HCT116 (cell line): Measurements from ENCODE around the gene EEF1A2. TPM values are rescaled to one million over a fixed set of nuclear protein-coding genes. Genes with fewer than 3 reads are reported as not detected.

ENCODE experiments used
- ATAC-seq: fragments of 200-7000 bp; cut with Tn5 transposase; 2 replicates; pipeline ENCODE4 v1.9.1; 2020; ENCODE audit warnings: mild to moderate bottlenecking, moderate library complexity
- BruUV-seq: library from RNA; stranded (reverse); fragments of 400-500 nt; replicated peaks from 2 replicates; lab custom pipeline; 2021; lab: Mats Ljungman, UMichigan
- CTCF ChIA-PET: fragments of 300-600 bp; sonication (Branson Sonifier 250); formaldehyde crosslinking; loops from one replicate; lab custom pipeline; 2021; ENCODE audit warnings: antibody characterized with exemption; lab: Charles Lee
- POLR2A ChIA-PET: fragments of 300-600, 350-600 bp; sonication (Branson Sonifier 250); formaldehyde crosslinking; loops from one replicate; lab custom pipeline; 2021; ENCODE audit warnings: antibody characterized with exemption; lab: Charles Lee
- RAD21 ChIA-PET, 2 experiments: fragments of 300-600 bp; sonication (Branson Sonifier 250); formaldehyde crosslinking; loops; one replicate each; lab custom pipeline; 2023; ENCODE audit warnings: low total read pairs in 2 of 2; ENCODE audit not compliant: uncharacterized antibody in 2 of 2, unreplicated experiment in 2 of 2, low non-redundant PET in 1 of 2; lab: Charles Lee
- DNase-seq: peaks from one replicate; pipeline ENCODE4 v3.0.0-alpha.2; 2010; ENCODE audit warnings: low read depth, low spot score
- H2AFZ ChIP-seq: fragments of 200-600 bp; shearing (Covaris generic), sonication (generic); 2 replicates; pipeline ENCODE4 v1.6.1; 2017; ENCODE audit warnings: low read depth, mixed run types, mixed read lengths, antibody characterized with exemption, low read length; ENCODE audit not compliant: poor library complexity, severe bottlenecking
- H3K27ac ChIP-seq: 2 replicates; pipeline ENCODE4 v1.5.1; 2012; ENCODE audit warnings: low read depth, low read length
- H3K27me3 ChIP-seq: fragments of 200-600 bp; sonication (generic); 2 replicates; pipeline ENCODE4 v1.6.1; 2016; ENCODE audit warnings: mixed run types, low read length, mixed read lengths; ENCODE audit not compliant: insufficient read depth
- H3K36me3 ChIP-seq, 2 experiments: fragments of 200-500 bp in 1 of 2; fragments of 200-600 bp in 1 of 2; sonication (Bioruptor generic) in 1 of 2; sonication (generic) in 1 of 2; 2 replicates each; pipeline versions ENCODE4 v1.5.1 to v1.6.1; 2014 to 2016; ENCODE audit warnings: low read length in 2 of 2, inconsistent platforms in 1 of 2, mixed read lengths in 1 of 2, mixed run types in 1 of 2; ENCODE audit not compliant: insufficient read depth in 2 of 2, control insufficient read depth in 1 of 2
- H3K4me1 ChIP-seq, 2 experiments: fragments of 200-600 bp in 1 of 2; sonication (generic) in 1 of 2; 2 replicates each; pipeline versions ENCODE4 v1.5.1 to v1.6.1; 2012 to 2017; ENCODE audit warnings: low read length in 2 of 2, inconsistent platforms in 1 of 2, mild to moderate bottlenecking in 1 of 2, mixed read lengths in 1 of 2, mixed run types in 1 of 2, moderate library complexity in 1 of 2; ENCODE audit not compliant: insufficient read depth in 2 of 2, control insufficient read depth in 1 of 2
- H3K4me2 ChIP-seq: fragments of 200-600 bp; sonication (generic); 2 replicates; pipeline ENCODE4 v1.6.1; 2017; ENCODE audit warnings: mixed run types, low read length, mixed read lengths
- H3K4me3 ChIP-seq, 2 experiments: fragments of 200-600 bp in 1 of 2; sonication (generic) in 1 of 2; replicated peaks in 1 of 2; 2 replicates each; pipeline ENCODE4 v1.5.1; 2011 to 2016; ENCODE audit warnings: low read length in 2 of 2, control low read depth in 1 of 2, low read depth in 1 of 2, mild to moderate bottlenecking in 1 of 2, mixed read lengths in 1 of 2, mixed run types in 1 of 2
- H3K79me2 ChIP-seq: fragments of 200-600 bp; sonication (generic); 2 replicates; pipeline ENCODE4 v1.6.1; 2017; ENCODE audit warnings: mild to moderate bottlenecking, mixed run types, low read length, moderate library complexity, mixed read lengths; ENCODE audit not compliant: insufficient read depth
- H3K9ac ChIP-seq: fragments of 200-600 bp; sonication (generic); 2 replicates; pipeline ENCODE4 v1.6.1; 2016; ENCODE audit warnings: low read length, mixed read lengths
- H3K9me2 ChIP-seq: fragments of 200-600 bp; sonication (generic), shearing (Covaris generic); 2 replicates; pipeline ENCODE4 v1.6.1; 2017; ENCODE audit warnings: mixed run types, mild to moderate bottlenecking, moderate library complexity; ENCODE audit not compliant: insufficient read depth
- H3K9me3 ChIP-seq, 2 experiments: fragments of 200-500 bp in 1 of 2; fragments of 200-600 bp in 1 of 2; sonication (Bioruptor generic) in 1 of 2; sonication (generic) in 1 of 2; 2 replicates each; pipeline ENCODE4 v1.6.1; 2014 to 2017; ENCODE audit warnings: low read length in 2 of 2, mixed read lengths in 2 of 2, inconsistent platforms in 1 of 2, low read depth in 1 of 2, mild to moderate bottlenecking in 1 of 2, mixed run types in 1 of 2, moderate library complexity in 1 of 2; ENCODE audit not compliant: control insufficient read depth in 1 of 2, insufficient read depth in 1 of 2
- H4K20me1 ChIP-seq: fragments of 200-600 bp; sonication (generic), shearing (Covaris generic); 2 replicates; pipeline ENCODE4 v1.6.1; 2017; ENCODE audit warnings: mixed run types, mild to moderate bottlenecking, moderate library complexity; ENCODE audit not compliant: insufficient read depth
- CBX3 ChIP-seq: IDR thresholded peaks from 2 replicates; pipeline ENCODE4 v1.6.1; 2012; ENCODE audit warnings: low read depth
- EGR1 ChIP-seq: IDR thresholded peaks from 2 replicates; pipeline ENCODE4 v1.6.1; 2012; ENCODE audit warnings: low read depth
- ELF1 ChIP-seq: IDR thresholded peaks from 2 replicates; pipeline ENCODE4 v1.6.1; 2012; ENCODE audit warnings: low read depth, borderline replicate concordance
- FOSL1 ChIP-seq: IDR thresholded peaks from 2 replicates; pipeline ENCODE4 v1.6.1; 2012; ENCODE audit warnings: low read depth
- JUND ChIP-seq: IDR thresholded peaks from 2 replicates; pipeline ENCODE4 v1.6.1; 2012
- REST ChIP-seq: IDR thresholded peaks from 2 replicates; pipeline ENCODE4 v1.6.1; 2012; ENCODE audit warnings: low read depth
- SIN3A ChIP-seq: IDR thresholded peaks from 2 replicates; pipeline ENCODE4 v1.6.1; 2012; ENCODE audit warnings: low read depth
- ZBTB33 ChIP-seq: IDR thresholded peaks from 2 replicates; pipeline ENCODE4 v1.6.1; 2011; ENCODE audit warnings: mild to moderate bottlenecking, low read length, moderate library complexity; ENCODE audit not compliant: insufficient replicate concordance; ENCODE audit errors: extremely low read depth
- ZNF274 ChIP-seq: fragments of 200-500 bp; sonication (Bioruptor generic); IDR thresholded peaks from 2 replicates; pipeline ENCODE4 v1.6.1; 2014; ENCODE audit warnings: mild to moderate bottlenecking, low read depth, low read length, inconsistent platforms
- intact Hi-C: fragments of 100-400 bp; cut with micrococcal nuclease; formaldehyde crosslinking; loops from 2 replicates; pipeline ENCODE4 v1.10.0; 2022
- total RNA-seq: library from RNA; stranded (reverse); gene quantifications from one replicate; pipeline ENCODE4 v1.2.1, GENCODE V29; 2021; ENCODE audit not compliant: unreplicated experiment
- TF ChIP-seq, protein P1 (sequence below): IDR thresholded peaks from 2 replicates; pipeline ENCODE4 v1.6.1; 2012

The EEF1A2 gene
- total RNA-seq, 1 experiment from 2014 or later = 454 TPM

DNA sequence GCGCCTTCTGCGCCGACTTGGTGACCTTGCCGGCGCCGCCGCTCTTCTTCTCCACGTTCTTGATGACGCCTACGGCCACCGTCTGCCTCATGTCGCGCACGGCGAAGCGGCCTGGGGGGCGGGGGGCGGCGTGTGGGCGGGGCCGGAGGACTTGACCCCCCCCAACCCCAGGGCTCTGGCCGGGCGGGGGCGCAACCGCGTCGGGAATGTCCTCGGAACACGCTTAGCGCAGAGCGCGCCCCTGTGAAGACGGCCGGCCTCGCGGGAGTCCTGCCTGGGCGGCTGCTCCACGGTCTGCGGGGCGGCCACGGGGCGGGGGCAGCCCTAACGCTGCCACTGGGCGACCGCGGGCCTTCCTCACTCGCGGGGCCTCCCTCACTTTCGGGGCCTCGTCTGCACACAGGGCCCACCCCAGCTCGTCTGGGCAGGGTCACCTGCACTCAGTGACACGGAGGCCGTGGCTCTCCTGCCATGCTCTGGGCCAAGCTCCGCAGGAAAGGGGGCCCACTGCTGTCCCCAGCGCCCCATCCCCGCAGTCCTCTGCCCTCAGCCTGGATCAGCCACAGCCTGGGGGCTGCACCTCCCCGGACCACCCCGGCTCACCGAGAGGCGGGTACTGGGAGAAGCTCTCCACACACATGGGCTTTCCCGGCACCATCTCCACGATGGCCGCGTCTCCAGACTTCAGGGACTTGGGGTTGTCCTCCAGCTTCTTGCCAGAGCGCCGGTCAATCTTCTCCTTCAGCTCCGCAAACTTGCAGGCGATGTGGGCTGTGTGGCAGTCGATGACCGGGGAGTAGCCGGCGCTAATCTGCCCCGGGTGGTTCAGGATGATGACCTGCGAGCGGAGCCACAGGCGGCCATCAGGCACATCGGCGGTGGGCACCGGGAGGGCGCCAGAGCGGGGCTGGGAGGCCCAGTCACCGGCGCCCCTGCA lies 10.3 kb downstream of the EEF1A2 start:
- POLR2A ChIA-PET = no interaction called here
- Histone ChIP-seq H3K36me3 (peaks cover 31 to 44% of the 10 kb centered on the region in 2 experiments), H3K4me2 (no peak overlapping the region), H3K27me3 (no peaks in the 10 kb centered on the region), H2AFZ (no peak overlapping the region), H3K9me2 (no peaks in the 10 kb centered on the region), H4K20me1 (no peaks in the 10 kb centered on the region), H3K9me3 (no peaks in the 10 kb centered on the region), H3K79me2 (peaks cover 4% of the 10 kb centered on the region; the same call in 1 of the 2 replicates), H3K4me3 (no peak overlapping the region), H3K9ac (no peak overlapping the region), H3K27ac (no peak overlapping the region), H3K4me1 (peaks cover 8 to 34% of the 10 kb centered on the region in 2 experiments)
- BruUV-seq = TSS peak; percentile 22
- RAD21 ChIA-PET = no interaction called here
- intact Hi-C loops = no loop called here
- no peak for ATAC-seq
- no peak for DNase-seq
- no peak for TF ChIP-seq ZNF274
- no peak for TF ChIP-seq EGR1
- no peak for TF ChIP-seq CBX3
- TF ChIP-seq FOSL1 = no peak
- no peak for TF ChIP-seq ELF1
- TF ChIP-seq REST = no peak
- no peak for TF ChIP-seq SIN3A
- TF ChIP-seq, protein P1, sequence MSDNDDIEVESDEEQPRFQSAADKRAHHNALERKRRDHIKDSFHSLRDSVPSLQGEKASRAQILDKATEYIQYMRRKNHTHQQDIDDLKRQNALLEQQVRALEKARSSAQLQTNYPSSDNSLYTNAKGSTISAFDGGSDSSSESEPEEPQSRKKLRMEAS = no peak
- no peak for TF ChIP-seq JUND
- no peak for TF ChIP-seq ZBTB33
- CTCF ChIA-PET = no interaction called here
